ENCODE data around the gene KAT6B. TPM values are rescaled to one million over a fixed set of nuclear protein-coding genes. Genes with fewer than 3 reads are reported as not detected.

The KAT6B gene
- polyA plus RNA-seq, 1 donor from 2014 or later = 11.5 TPM

GRCh38 chr10:75034131-75034512 lies 207.7 kb downstream of the KAT6B start:
- H3K4me2 ChIP-seq (ENCODE audit: low read length) = no peak overlapping the region
- H3K9me2 ChIP-seq (ENCODE audit: insufficient read depth, low read length) = no peaks in the 10 kb centered on the region
- no peaks in the 10 kb centered on the region for H4K20me1 ChIP-seq (ENCODE audit: insufficient read depth)
- H3K9ac ChIP-seq (ENCODE audit: low read length) = no peak overlapping the region
- no peaks in the 10 kb centered on the region for H3K9me3 ChIP-seq (ENCODE audit: low read length)
- H3K27ac ChIP-seq (ENCODE audit: low read length) = no peak overlapping the region
- H3F3A ChIP-seq (ENCODE audit: insufficient read depth, low read length, poor library complexity, severe bottlenecking) = no peaks in the 10 kb centered on the region
- H3K27me3 ChIP-seq (ENCODE audit: insufficient read depth, low read depth, low read length) = no peaks in the 10 kb centered on the region
- H2AFZ ChIP-seq (ENCODE audit: low read depth, low read length) = no peak overlapping the region
- TF ChIP-seq REST (IDR thresholded peaks at IDR 0.05; ENCODE audit: borderline replicate concordance) = no peak
- no peak for TF ChIP-seq EP300 (conservative IDR thresholded peaks at IDR 0.05; ENCODE audit: poor library complexity, severe bottlenecking)
- TF ChIP-seq MXI1 (conservative IDR thresholded peaks at IDR 0.05; ENCODE audit: poor library complexity, severe bottlenecking) = no peak
- TF ChIP-seq, protein P1, sequence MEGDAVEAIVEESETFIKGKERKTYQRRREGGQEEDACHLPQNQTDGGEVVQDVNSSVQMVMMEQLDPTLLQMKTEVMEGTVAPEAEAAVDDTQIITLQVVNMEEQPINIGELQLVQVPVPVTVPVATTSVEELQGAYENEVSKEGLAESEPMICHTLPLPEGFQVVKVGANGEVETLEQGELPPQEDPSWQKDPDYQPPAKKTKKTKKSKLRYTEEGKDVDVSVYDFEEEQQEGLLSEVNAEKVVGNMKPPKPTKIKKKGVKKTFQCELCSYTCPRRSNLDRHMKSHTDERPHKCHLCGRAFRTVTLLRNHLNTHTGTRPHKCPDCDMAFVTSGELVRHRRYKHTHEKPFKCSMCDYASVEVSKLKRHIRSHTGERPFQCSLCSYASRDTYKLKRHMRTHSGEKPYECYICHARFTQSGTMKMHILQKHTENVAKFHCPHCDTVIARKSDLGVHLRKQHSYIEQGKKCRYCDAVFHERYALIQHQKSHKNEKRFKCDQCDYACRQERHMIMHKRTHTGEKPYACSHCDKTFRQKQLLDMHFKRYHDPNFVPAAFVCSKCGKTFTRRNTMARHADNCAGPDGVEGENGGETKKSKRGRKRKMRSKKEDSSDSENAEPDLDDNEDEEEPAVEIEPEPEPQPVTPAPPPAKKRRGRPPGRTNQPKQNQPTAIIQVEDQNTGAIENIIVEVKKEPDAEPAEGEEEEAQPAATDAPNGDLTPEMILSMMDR (IDR thresholded peaks at IDR 0.05; ENCODE audit: poor library complexity, severe bottlenecking) = no peak
- no peak for TF ChIP-seq TAF1 (IDR thresholded peaks at IDR 0.05; ENCODE audit: low read depth)
- no peak for TF ChIP-seq POLR2AphosphoS5 (IDR thresholded peaks at IDR 0.05)
- TF ChIP-seq EZH2 (IDR thresholded peaks at IDR 0.05; ENCODE audit: borderline replicate concordance, insufficient read depth, low read length, poor library complexity, severe bottlenecking) = no peak
- TF ChIP-seq RAD21 (conservative IDR thresholded peaks at IDR 0.05) = no peak
- no peak for TF ChIP-seq SMC3 (conservative IDR thresholded peaks at IDR 0.05; ENCODE audit: poor library complexity)
- H3K36me3 ChIP-seq (ENCODE audit: insufficient read depth, low read length) = peaks cover 11% of the 10 kb centered on the region
- H3K4me3 ChIP-seq (ENCODE audit: low read length) = no peak overlapping the region
- H3K79me2 ChIP-seq (replicated peaks; ENCODE audit: insufficient read depth, low read length) = no peaks in the 10 kb centered on the region

DNA sequence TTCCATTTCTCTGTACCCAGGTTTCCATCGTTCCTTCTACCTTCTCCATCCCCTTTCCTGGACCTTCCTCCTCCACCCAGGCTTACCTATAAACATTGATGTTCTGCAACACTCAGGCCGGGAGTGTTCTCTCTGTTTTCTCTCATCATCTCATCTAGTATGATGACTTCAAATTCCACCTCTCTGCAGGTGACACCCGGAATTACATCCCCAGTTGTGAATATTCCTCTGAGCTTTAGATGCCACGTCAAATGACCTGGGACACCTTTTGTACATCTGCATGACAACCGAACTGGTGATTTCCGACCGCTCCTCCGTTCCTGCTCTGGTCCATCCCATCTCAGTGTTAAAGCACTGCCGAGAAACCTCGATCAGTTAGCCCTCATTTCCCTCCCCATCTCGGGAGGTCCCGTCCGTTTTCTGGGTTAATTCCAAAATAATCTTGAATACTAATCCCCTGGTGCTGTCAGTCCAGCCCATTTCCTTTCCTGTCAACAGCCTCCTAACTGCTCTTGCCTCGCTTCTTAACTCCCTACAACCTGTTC lies 208.4 kb downstream of the KAT6B start:
- Histone ChIP-seq H3K9me3 (ENCODE audit: low read length) (no peaks in the 10 kb centered on the region), H4K20me1 (ENCODE audit: insufficient read depth) (no peaks in the 10 kb centered on the region), H3K9ac (ENCODE audit: low read length) (no peak overlapping the region), H3K79me2 (replicated peaks; ENCODE audit: insufficient read depth, low read length) (no peaks in the 10 kb centered on the region), H3K27ac (ENCODE audit: low read length) (no peak overlapping the region), H3K4me3 (ENCODE audit: low read length) (no peak overlapping the region), H3K9me2 (ENCODE audit: insufficient read depth, low read length) (no peaks in the 10 kb centered on the region), H2AFZ (ENCODE audit: low read depth, low read length) (no peak overlapping the region), H3K4me2 (ENCODE audit: low read length) (no peak overlapping the region), H3K36me3 (ENCODE audit: insufficient read depth, low read length) (peaks cover 11% of the 10 kb centered on the region), H3K27me3 (ENCODE audit: insufficient read depth, low read depth, low read length) (no peaks in the 10 kb centered on the region), H3F3A (ENCODE audit: insufficient read depth, low read length, poor library complexity, severe bottlenecking) (no peaks in the 10 kb centered on the region)
- TF ChIP-seq REST (IDR thresholded peaks at IDR 0.05; ENCODE audit: borderline replicate concordance) = no peak
- TF ChIP-seq RAD21 (conservative IDR thresholded peaks at IDR 0.05) = no peak
- TF ChIP-seq POLR2AphosphoS5 (IDR thresholded peaks at IDR 0.05) = no peak
- no peak for TF ChIP-seq EP300 (conservative IDR thresholded peaks at IDR 0.05; ENCODE audit: poor library complexity, severe bottlenecking)
- TF ChIP-seq TAF1 (IDR thresholded peaks at IDR 0.05; ENCODE audit: low read depth) = no peak
